GM03348 (cell line): ENCODE data around the gene INMT.

Experiments used
- DNase-seq: peaks from one replicate; pipeline ENCODE4 v3.0.0; 2012; ENCODE audit warnings: low spot score

The INMT gene

DNA sequence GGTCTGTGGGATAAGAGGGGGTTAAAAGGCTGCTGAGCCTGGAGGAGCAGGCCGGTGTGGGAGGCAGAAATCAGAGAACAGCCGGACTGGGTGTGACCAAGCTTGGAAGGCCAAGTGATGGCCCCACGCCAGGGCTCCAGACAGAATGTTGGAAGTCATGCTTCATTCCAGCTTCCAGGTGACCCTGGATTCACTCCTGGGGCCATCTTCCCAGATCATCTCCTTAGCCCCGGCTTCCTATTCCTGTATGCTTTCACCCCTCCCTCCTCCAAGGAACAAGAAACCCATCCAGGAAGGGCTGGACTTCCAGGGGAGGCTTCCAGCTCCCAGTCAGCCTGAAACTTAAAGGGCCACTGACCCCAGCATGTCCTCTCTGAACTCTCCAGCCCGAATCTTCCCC, 1.0 kb downstream of the INMT start:
- DNase-seq: peak; percentile 72

- DNase-seq: no peak
Measured at GRCh38 chr7:30754315-30754877, 2.5 kb downstream of the INMT start.

DNA sequence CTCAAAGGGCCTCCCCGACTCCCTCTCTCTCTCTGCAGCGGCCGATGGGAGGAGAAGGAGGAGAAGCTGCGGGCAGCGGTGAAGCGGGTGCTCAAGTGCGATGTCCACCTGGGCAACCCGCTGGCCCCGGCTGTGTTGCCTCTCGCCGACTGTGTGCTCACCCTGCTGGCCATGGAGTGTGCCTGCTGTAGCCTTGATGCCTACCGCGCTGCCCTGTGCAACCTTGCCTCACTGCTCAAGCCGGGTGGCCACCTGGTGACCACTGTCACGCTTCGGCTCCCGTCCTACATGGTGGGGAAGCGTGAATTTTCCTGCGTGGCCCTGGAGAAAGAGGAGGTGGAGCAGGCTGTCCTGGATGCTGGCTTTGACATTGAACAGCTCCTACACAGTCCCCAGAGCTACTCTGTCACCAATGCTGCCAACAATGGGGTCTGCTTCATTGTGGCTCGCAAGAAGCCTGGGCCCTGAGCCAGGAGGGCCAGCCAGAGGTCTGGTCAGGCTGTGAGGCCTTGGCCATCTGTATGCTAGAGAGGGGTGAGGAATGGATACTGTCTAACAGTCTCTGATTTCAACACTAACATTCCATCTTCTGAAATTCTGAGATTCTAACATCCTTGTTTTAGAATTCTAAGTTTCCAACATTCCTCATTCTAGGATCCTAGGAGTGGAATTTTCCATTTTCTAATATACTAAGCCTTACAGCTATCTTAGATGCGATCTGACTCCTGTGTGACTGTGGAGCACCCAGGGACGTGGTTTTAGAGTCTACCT, 3.6 kb downstream of the INMT start:
- peak; percentile 59 for DNase-seq

GRCh38 chr7:30757342-30757692, 5.4 kb downstream of the INMT start:
- DNase-seq: no peak

DNA sequence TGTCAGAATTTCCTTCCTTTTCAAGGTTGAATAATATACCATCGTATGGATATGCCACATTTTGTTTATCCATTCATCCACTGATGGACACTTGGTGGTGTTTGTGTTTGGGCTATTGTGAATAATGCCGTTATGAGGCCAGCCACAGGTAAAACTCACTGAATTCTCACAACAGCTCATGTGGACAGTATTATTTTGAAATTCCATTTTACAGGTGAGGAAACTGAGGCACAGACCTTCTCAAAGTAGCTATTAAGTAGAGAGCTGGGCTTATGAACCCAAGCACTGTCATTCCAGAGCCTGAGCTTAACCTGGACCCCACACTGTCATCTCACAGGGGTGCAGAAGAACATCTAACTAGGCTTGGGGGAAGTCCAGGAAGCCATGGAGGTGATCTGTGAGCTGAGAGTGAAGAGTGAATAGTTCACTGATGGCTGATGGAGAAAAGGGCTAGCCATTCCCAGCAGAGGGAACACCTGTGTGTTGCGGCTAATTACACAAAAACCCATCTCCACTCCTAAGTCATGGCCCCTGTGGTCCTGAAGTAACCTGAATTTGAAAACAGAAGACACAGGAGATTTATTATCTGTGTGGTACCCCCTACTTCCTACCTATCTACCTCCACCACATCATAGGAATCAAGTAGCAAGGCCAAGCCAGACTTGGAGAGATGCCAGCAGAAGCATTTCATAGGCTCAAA, 8.7 kb downstream of the INMT start:
- DNase-seq: no peak

DNA sequence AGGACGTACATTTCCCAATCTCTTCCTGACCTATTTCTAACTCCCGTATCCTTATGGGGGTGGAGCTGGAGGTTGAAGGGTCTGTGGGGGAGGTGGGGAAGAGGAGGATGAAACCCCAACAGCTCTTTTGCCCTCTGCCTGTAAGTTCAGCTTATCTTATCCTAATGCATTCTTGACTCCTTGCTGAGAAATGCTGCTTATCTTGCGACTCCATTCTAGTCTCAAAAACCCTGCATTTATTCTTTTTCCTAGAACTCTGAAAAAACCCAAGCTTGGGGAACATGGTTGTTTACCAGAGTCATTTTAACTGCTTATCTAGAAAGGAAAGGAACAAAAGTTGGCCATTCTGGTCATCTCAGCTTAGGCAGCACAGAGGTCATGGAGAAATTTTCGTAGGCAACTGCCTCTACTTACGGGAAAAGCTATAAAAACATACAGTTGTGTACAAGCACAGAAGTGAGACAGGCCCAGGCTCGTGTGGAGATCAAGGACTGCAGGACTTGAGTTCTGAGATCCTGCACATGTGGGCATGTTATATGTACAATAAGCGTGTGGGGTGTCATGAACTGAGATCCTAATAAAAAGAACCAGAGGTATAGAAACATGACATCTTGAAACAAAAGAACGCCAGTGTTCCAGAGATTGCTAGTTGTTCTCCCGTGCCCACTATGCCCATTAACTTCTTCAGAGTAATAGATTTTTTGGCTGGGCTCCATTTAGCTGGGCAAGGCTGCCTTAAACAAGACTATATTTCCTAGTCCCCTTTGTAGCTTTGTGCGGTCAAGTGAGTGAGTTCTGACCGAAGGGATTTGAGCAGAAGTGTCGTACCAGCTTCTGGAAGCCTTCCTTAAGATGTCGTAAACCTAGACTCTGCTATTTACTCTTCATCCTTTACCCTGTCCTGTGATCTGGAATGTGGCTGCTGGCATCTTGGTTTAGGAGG, 9.6 kb downstream of the INMT start:
- no peak for DNase-seq

GRCh38 chr7:30764030-30764975, 12.4 kb downstream of the INMT start:
- no peak for DNase-seq

GRCh38 chr7:30765408-30765807, 13.5 kb downstream of the INMT start:
- no peak for DNase-seq

DNA sequence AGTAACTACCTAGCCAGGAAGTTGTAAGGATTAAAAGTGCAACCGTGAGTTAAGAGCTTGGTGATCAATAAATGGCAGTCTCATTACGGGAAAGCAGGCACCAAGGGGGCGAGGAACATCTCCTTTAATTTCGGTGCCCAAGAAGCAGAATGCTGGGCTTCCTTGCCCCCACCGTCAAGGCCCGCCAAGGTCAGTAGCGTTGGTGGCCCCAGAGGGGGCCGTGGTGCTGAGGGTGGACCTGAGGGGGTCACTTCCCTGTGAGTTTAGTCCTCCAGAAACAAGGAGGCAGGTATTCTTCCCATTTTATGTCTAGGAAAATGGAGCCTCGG, 18.9 kb downstream of the INMT start:
- DNase-seq: no peak

- DNase-seq: peak; percentile 96
Measured at GRCh38 chr7:30771174-30771879, 19.4 kb downstream of the INMT start, which contains the start of gene MINDY4. MINDY4 (plus strand) TSS chr7:30771417; CDS start chr7:30771494, 77 bp downstream.

GRCh38 chr7:30771880-30772425, 20.0 kb downstream of the INMT start:
- peak; percentile 25 for DNase-seq

DNA sequence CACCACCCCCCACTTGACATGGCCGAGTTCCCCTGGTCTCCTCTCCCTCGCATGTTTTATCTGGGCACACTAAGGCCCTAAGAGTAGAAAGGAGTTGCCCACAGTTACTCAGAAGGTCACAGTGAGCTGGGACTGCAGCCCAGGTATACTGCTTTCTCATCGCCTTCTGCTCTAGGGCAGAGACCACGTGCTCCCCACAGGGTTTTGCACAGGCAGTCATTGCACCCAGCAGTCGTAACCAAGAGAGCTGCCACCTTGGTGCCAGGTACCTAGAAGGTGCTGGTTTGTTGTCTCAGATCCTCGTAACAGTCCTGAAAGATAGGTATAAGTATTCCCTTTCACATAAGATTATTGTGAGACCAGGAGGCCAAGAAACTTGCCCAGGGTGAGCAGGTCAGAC, 21.0 kb downstream of the INMT start:
- no peak for DNase-seq

DNA sequence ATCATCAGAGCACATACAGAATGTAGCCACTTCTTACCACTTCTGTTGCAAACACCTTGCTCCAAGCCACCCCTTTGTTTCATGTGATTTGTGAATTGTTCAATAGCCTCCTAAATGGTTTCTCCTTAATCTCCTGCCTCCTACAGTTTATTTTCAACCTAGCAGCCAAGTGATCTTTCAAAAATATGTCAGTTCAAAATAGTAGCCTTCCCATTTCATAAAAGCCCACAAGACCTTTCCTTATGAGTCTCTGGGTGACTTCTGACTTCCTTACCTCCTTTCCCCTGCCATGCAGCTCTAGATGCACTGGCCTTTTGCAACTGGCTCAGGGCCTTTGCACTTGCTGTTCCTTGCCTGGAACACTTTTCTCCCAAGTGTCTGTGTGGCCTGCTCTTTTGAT, 24.1 kb downstream of the INMT start:
- no peak for DNase-seq

DNA sequence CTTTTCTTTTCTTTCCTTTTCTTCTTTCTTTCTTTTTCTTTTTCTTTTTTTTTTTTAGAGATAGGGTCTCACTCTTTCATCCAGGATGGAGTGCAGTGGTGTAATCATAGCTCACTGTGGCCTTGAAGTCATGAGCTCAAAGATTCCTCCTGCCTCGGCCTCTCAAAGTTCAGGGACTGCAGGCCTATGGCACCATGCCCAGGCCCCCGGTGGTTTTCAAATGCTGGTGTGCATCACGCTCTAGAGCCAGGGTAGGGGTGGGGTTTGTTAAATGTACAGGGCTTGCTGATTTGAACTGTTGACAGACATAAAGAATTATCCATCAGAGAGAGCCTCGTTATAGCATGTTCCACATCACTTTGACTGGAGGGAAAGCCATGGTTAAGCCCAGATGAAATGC, 25.0 kb downstream of the INMT start:
- DNase-seq: no peak

DNA sequence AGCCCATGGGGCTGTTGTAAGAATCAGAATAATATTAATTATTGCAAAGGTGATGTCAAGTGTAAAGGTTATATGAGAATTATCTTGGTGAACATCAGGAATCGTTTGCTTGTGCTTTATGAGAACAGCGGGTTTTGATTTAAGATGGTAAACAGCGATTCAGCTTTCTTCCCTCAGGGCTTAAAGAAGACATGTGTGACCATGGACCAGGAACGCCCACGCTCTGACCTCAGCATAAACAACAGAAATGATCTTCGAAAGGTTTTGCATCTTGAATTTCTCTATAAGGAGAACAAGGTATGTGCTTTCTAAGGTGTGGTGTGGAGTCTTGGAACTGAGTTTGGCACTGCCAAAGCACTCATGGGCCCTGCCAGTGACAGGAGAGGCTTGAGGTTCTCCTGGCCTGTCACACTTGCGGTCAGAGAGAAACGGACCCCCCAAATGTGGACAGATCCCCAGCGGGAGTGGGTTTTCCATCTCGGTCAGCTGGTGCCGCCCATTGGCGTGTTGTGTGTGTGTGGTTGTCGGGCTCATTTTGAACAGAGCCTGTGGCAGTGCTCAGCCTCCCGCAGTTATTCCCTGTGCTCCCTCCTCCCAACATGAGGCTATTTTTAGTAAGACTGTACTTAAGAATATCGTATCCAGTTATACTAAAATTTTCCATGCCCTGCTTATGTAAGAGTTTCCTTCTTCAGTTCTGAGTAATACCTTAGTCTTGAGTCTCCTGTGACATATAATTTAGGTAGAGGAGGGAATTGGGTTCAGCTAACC, 26.5 kb downstream of the INMT start:
- no peak for DNase-seq

DNA sequence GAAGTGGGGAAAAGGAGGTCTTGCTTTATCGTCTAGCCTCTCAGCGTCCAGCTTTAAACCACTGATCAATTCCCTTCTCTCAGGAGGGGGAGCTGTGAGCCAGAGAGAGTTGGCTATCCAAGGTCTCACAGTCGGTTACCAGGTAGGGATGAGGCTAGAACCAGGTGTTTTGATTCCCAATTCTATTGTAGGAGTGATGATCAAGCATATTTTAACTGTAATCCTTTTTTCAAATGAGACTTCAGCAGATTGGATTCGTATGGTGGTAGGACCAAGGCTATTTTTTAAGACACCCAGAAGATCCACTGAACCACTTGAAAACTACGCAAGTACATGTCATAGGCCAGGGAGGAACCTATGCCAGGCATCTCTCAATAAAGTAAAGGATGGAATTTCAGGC, 27.6 kb downstream of the INMT start:
- no peak for DNase-seq

GRCh38 chr7:30780941-30781340, 29.0 kb downstream of the INMT start:
- no peak for DNase-seq

DNA sequence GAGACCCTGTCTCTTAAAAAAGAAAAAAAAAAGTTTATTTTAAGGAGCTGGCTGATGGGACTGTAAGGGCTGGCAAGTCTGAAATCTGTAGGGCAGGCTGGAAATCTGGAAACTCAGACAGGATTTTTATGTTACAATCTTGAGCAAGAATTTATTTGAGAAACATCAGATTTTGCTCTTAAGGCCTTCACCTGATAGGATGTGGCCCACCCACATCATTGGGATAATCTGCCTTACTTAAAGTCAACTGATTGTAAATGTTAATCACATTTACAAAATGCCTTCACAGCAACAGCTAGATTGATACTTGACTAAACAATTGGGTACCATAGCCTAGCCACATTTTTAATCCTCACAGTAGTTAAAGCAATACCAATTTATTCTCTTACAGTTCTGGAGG, 30.8 kb downstream of the INMT start:
- no peak for DNase-seq

DNA sequence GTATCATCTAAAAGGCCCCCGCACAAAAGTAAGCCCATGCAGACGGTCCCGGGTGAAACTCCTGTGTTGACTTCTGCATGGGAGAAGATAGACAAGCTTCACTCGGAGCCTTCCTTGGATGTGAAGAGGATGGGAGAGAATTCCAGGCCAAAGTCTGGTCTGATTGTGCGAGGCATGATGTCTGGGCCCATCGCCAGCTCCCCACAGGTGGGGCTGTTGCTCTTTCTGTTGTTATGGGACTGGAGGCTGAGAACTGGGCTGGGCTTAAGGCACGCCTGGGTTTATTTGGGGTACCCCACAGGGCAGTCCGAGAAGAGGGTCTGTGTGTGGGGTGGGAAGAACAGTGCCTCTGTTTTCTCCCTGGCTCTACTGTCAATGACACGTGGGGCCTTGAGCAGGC, 33.9 kb downstream of the INMT start:
- DNase-seq: no peak

DNA sequence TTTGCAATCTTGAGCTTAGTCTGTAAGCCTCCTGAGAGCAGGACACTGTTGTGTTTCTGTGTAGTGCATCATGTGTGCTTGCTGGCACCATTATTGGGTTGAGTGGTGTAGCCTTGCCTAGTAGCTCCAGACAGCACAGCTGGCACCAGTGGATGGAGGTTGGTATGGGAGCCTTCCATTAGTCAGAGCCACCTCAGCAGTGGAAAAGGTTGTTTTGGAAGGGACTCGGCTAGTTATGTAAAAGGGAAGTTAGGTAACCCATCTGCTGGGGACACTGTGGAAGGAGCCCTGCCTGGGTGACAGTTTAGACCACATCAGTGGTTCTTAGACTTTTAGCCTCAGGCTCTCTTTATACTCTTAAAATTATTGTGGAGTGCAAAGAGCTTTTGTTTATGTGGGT, 35.6 kb downstream of the INMT start:
- no peak for DNase-seq
